Measurements from ENCODE around the gene HYAL3.

Gene HYAL3

DNA sequence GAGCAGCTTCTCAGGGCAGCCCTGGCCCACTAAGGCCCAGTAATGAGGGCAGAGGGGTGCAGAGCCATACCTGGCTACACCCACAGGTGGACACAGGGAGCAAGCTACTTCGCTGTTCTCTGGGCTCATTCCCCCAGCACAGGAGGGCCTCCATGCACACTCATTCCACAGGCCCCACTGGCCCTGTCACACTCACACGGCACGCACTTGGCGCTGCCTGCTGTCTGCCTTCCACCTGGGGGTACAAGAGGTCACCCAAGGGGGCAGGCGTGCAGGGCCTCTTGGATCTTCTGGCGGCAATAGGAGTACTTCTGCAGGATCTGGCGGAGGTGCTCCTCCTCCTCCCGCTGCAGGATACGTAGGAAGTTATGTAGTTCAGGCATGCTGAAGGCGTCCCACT, 31.1 kb upstream of the HYAL3 start:
- no peak for DNase-seq (ENCODE audit: extremely low read depth in 1 of 2, low read depth in 1 of 2)

DNA sequence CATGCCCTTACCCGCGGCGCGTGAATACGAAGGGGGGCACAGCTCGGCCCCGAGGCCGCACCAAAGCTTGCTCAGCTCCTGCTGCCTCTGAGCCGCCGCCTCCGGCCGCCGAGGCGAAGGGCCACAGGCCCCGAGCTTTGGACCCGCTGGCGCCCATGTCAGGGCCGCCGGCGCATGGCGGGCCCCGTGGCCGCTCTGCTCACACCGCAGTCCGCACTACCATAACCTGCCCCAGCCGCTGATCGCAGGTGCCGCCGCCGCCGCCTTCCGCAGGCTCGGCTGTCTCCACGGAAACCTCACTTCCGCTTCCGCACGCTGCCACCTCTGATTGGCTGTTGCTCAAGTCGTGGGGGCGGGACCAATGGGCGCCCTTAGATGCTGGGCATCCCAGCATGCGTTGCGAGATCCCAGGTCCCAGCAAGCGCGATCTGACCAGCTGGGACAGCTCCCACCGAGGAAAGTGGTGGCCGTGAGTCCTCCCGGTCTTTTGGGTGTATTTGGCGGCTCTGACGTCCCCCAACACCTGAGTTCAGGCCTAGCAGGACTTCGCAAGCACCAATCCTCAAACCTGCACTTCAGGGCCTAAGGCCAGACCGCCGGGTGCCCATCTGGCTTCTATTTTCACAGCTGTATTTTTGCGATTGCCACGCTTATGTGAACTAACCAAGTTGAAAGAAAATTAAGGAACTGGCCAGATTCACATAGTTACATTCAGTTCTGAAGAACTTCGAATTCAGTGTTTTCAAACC, 28.9 kb upstream of the HYAL3 start, which contains the start of gene TUSC2:
Gene TUSC2 (minus strand): TSS at position 281 of the 749 bp plus-strand sequence. CDS start 124 bp downstream, at position 157.
- DNase-seq (ENCODE audit: extremely low read depth in 1 of 2, low read depth in 1 of 2): peak; percentile 89 to 94

DNA sequence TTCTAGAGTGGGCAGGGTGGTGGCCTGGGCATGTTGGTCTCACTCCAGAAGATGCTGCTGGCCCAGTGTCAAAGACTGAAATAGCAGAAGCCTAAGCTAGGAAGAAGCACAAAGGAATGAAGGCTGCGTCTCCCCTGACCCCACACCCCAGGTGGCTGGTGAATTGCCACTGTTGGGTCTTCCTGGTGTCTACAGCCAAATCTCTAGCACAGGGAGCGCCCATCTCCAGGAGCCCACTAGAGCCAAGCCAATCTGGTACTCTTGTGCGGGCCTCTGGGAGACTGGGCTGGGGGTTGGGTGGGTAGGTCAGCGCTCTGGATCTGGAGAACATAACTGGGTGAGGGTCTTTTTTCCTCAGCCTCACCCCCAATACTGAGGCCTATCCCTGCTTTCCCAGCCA, 27.9 kb upstream of the HYAL3 start:
- no peak for DNase-seq (ENCODE audit: extremely low read depth in 1 of 2, low read depth in 1 of 2)

DNA sequence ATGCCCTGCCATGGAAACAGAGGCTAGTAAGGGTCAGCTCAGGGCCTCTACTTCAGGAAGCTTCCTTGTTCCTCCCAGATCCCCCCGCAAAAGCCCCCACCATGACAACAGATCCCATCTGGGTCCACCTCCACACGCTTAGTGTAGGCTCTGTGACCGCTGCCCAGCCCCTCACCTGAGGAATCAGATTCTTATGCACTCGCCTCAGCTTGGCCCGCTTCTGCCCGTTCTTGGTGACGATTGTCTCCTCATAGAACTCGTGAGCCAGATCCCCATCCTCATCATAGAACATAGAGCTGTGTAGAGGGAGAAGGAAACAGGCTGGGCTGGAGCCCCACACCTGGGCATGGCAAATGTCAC, 27.0 kb upstream of the HYAL3 start:
- DNase-seq (ENCODE audit: extremely low read depth in 1 of 2, low read depth in 1 of 2): no peak

DNA sequence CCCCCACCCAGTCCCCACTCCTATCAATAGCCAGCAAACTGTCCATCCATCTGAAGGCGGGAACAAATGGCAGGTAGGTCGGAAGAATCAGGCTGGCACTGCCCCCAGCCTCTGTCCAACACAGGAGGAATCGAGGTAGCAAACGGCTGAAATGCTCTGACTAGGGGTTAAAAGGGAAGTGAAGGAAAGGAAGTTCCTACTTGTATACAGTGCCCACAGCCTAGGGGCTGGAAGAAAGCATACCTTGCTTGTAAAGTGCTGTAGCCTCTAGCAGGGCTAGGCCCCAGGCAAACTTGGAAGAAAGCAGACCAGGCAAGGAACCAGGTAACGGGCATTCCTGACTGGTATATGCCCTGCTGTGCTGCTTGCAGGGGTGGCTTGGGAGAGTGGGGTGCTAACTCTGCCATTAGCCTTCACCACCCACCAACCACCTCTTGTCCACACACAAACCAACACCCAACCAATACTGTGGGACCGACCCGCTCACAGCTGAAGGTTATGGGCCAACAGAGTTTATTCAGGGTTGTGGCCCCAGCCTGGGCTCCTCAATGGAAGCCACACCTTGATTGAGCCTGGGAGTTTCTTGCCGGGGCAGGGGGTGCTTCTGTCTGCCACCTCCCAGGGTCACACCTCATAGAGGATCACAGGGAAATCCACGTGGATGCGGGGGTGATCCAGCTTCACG, 26.4 kb upstream of the HYAL3 start:
- no peak for DNase-seq (ENCODE audit: extremely low read depth in 1 of 2, low read depth in 1 of 2)

DNA sequence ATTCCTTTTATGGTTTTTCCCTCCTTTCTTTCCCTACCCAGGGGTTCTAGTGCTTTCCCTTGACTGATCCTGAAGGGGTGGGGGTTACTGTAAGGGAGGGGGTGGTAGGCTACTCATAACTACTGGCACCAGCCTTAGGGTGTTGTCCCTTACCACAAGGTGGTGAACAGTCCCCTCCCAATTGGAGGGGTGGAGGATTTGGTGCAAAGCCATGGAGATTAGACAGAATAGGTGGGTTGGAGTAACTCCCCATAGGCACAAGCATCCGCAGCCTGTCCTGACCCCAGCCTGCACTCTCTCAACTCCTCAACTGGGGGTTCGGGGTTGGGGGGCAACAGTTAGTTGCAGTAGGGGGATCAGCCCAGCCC, 25.9 kb upstream of the HYAL3 start:
- DNase-seq (ENCODE audit: extremely low read depth in 1 of 2, low read depth in 1 of 2): no peak

DNA sequence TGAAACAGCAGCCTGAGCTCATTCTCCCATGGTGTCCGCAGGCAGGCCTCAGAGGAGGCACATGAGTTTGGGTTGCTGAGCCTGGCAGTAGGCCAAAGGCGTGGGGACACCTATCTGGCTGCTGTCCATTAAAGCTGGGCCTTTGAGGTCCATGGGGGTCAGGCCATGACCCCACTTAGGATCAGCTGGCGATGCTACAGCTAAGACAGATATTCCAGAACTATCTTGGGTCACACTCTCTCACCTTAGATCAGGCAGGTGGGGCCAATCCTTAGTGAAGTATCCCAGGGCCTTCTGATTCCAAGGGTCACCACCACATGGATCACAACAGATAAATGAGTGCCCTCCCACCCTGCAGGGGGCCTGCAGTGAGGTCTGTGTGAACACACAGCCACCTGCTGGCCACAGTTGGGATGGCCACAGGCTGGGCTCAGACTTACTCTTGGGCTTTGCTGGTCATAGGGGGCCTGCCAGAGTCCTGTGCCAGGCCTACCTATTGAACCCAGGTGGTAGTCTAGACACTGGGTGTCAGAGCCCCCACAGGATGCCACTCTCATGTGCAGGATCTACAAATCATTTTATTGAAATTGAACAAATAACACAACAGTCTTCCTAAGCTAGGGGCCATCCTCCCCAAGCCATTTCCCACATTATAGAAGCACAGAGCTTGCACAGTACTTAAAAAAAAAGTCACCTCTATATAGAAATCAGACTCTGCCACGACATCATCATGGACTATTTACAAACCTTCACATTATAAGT, 25.3 kb upstream of the HYAL3 start:
- DNase-seq (ENCODE audit: extremely low read depth in 1 of 2, low read depth in 1 of 2): peak in 1 of 2 donors; percentile 42

DNA sequence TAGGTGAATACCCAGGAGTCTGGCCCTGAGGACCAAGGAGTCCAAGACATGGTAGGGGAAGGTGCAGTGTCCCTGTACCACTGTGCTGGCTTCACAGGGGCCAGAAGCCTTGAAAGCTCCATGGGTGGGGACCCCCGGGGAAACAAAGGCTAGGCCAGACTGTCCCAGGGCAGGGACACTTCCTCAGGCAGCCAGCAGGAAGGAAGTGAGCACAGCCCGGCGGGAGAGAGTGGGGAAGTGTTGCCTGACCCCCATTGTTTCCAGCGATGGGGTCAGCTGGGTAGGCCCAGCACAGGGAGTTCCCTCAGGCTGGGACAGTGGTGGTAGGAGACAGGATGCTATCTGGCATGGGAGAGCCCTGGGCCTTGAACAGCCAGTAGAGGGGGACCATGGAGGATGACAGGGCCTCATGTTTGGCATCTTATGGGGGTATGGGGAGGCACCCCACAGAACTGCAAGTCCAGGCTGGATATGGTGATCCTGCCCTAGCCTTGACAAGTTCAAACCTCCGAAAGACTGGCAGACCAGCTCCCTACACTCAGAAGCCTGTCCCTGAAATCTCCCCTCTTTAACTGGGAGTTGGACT, 24.5 kb upstream of the HYAL3 start:
- DNase-seq (ENCODE audit: extremely low read depth in 1 of 2, low read depth in 1 of 2): no peak

DNA sequence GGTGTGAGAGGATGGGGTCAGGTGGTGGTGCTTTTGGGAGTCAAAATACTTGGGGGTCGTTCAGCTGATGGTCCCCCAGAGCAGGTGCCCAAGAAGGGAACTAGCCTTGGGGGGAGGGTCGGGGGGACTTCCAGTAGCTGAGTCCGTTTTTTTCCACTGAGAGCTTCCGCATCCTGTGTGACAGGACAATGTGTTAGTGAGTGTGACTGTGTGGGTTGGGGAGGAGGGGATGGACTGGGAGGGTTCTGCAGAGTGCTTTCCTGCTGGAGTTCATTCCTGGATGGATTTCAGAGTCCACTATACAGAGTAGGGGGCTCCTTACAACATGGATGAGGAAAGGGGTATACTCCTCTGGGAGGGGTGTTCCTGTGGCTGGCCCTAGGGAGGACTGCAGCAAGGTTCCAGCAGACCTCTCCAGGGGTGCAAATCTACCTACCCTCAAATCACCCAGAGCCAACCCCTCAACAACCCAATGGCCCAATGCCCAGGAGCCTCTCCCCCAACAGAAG, 23.9 kb upstream of the HYAL3 start:
- DNase-seq (ENCODE audit: extremely low read depth in 1 of 2, low read depth in 1 of 2): no peak

DNA sequence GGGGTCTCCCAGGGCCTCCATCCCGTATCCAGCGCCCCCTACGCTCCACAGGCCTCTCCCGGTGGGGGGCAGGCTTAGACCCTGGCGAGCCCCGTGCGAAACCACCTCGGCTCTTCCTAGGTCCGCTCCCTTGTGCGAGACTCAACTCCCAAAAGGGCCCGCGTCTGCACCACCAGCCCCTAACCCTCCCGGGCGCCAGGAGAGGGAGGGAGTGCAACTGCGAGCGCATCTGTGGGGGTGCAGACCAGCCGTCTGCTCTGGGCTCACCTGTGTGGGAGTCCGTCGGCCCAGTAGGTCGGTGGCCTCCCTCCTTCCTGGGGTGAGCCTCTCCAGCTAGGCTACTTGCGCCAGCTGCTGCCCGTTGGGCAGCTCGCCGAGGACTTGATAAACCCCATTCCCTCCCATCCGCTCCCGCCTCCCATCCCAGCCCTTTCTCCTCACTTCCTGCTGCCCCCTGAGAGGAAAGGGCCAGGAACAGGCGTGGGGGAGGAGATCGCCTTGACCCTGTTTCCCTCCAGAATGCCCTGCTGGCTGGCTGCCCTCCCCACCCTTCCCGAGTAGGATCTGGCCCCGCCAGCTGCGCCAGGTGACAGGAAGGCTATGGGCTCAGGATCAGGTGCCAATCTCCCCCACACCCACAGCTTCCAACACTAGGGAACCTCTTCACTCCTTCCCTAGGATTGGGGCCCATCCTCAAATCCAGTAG, 23.3 kb upstream of the HYAL3 start, which contains the start of gene HYAL2:
Gene HYAL2 (minus strand): TSS at position 360 of the 706 bp plus-strand sequence. CDS start 2,256 bp downstream, outside the sequence.
- no peak for DNase-seq (ENCODE audit: extremely low read depth in 1 of 2, low read depth in 1 of 2)

DNA sequence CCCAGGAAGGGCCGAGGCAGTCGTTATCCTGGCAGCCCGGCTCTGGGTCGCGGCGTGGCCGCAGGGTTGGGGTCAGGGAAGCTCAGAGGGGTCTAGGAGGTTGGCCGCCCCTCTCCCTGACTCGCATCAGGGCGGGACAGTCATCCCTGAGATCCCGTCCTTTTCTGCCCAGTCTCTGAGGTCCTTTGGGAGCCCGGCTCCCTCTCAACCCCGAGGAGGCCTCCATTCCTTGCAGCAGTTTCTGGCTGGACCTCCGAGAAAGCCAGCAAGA, 22.8 kb upstream of the HYAL3 start:
- no peak for DNase-seq (ENCODE audit: extremely low read depth in 1 of 2, low read depth in 1 of 2)

DNA sequence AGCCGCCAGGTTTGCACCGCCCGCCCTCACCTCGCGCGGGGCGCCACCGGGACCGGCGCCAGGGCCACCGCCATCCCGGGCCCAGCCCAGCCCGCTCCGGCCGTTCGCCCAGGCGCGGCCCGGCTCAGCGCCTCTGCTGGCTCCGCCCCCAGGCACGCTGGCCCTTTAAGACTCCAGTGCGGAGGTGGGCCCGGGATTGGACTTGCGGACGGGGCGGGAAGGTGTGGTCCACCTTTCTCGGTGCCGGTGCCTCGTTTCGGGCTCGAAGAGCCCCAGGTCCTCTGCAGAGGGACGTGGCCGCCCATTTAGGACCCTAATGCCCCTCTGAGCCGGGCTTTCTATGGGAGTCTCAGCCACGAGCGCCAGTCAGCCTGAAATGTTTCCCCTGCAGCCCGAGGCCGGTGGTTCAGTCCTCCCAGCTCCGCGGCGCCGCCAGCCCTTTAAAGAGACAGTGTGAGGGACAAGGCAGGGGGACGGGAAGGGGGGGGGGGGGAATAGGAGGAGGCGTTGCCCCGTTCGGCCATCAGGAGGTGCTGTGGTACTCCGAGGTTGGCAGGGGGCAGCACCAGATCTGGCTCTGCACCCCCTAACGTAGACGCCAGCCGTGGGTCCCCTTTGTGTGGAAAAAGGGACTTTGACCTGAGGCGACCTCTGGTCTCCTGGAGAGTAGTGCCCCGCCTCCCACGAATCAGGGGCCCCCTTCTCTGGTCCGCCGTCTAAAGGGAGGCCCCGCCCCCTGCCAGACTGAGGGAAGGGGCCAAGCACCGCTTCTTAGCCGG, 22.3 kb upstream of the HYAL3 start:
- peak; percentile 59 to 80 for DNase-seq (ENCODE audit: extremely low read depth in 1 of 2, low read depth in 1 of 2)

DNA sequence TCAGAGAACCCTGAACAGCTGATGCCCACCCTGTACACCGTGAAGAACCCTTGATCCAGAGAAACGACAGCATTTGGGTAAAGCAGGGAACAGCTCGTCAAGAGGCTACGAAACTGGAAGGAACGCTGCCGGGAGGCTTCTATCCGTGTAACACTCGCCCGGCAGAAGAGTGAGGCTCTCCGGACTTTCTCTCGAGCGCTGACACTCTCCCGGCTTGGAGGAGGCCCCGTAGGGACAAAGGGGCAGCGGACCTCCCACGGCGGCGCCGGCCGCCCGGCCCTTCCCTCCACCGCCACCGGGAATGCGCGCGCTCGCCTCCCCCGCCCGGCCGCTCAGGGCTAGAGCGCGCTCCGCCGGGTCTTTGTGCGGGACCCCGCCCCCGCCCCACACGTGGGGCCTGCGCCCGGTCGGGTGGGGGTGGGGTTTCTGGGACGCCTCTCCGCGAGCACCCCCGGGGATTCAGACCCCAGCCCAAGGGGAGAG, 21.7 kb upstream of the HYAL3 start:
- DNase-seq (ENCODE audit: extremely low read depth in 1 of 2, low read depth in 1 of 2): no peak

DNA sequence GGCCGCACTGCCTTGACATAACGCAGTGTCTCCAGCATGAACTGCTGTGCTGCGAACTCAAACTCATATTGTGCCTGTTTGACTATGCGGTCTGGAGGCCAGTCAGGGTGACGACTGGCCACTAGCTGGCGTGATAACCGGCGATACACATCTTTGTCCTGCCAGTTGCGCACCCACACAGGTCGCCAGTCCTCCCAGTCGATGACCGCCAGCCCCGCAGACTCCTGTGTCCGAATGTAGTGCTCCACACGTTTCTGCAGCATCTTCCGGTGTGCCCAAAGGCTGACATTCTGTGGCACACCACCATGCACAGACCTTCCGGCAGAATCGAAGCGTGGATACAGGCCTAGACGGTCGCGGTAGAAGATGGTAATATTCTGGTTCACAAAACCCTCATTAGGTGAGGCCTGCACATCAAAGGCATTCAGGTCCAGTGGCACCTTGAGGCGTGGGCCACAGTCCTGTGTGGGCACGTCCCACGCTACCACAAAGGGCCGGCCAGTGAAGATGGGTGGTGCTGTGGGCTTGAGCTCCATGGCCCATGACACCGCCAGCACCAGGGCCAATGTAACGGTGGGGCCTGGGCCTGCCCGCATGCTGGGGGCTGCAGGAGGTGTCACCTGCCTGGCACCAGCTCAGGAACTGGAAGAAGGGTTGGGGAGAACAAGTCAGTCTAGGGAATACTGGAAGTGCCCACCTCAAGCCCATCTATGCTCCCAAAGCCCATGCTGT, 20.9 kb upstream of the HYAL3 start:
- DNase-seq (ENCODE audit: extremely low read depth in 1 of 2, low read depth in 1 of 2): no peak

DNA sequence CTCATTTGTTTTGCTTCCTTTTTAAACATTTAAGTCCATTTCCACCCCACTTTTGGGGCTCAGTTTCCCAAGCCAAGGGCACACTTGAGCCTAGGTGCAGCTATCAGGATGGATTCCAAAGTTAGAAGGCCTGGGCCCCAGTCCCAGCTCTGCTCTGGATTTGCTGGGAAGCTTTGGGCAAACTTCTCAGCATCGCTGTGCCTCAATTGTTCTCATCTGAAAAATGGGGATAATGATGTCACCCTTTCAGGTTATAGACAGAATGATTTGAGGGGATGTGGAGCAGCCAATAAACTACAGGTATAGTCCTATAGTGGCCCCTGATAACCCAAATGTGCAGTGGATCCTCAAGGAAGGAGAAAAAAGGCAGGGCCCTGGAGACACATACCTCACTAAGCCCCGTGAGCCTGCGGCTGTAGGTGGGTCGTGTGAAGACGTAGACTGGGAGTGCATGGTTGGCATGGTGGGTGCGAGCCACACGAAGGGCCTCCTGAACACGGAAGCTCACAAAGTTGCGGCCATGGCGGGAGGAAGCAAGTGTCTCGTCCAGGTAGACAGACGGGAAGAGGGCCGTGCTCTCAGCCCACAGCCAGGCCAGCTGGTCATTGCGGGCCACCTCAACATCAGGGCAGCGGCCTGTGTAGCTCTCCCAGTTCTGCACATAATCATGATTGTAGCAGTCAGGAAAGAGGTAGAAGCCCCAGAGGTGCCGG, 20.1 kb upstream of the HYAL3 start:
- DNase-seq (ENCODE audit: extremely low read depth in 1 of 2, low read depth in 1 of 2): no peak

DNA sequence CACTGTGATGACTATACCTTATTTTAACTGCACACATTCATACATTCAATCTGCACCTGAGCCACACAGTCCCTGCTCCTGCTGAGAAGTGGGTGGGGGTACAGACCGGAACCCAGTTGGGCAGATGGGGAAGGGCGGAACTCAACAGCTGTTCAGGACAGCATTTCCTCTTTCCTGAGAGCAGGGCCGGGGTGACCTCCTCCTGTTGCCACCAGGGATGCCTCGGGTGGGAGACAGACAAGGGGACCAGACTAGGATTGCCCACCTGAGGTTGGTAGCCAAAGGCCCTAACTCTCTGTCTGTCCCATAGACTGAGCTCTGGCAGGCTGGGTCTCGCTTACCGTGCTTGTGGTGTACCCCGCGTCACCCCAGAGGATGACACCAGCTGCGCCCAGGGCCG, 19.4 kb upstream of the HYAL3 start:
- no peak for DNase-seq (ENCODE audit: extremely low read depth in 1 of 2, low read depth in 1 of 2)

DNA sequence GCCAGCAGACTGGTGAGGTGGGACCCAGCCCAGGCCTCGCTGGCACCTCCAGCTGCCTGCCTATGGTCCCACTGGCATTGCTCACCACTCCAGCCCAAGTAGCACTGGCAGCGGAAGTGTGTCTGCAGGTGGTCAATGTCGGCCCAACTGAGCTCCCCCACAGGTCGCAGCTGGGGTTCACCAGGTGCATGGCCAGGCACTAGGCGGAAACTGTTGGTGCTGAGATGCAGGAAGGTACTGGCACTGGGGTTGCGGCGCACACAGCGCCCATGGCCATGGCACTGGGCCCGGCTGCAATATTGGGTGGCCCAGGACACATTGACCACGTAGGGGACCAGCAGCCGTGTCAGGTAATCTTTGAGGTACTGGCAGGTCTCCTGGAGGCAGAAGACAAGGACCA, 19.0 kb upstream of the HYAL3 start:
- no peak for DNase-seq (ENCODE audit: extremely low read depth in 1 of 2, low read depth in 1 of 2)

DNA sequence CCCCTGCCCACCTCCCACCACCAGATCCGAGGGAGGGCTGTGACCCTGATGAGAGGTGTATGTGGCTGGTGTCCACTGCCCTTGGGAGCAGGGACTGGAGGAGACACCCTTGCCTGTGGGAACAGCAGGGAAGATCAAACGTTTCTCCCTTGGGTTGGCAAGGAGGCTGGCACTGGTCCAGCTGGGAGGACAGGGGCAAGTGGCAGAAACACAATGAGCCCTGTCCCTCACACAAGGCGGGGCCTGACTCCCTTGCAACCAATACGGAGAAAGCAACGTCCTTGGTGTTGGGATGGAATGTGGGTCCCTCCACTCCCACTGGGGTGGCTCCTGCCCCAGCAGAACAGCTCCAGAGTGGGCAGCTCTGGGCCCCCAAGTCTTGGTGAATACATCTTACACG, 18.1 kb upstream of the HYAL3 start:
- DNase-seq (ENCODE audit: extremely low read depth in 1 of 2, low read depth in 1 of 2): no peak

Data from stimulated activated CD8-positive, alpha-beta memory T cell treated with anti-CD3 and anti-CD28 coated beads, Interleukin-7, amount 100 ng/mL, for 48 hours (primary cell).